H1 (cell line): Measurements from ENCODE around the gene METTL18. TPM values are rescaled to one million over a fixed set of nuclear protein-coding genes. Genes with fewer than 3 reads are reported as not detected.

Experiments
- ASH2L ChIP-seq: fragments of 200-600, 300-600 bp; sonication (generic); IDR thresholded peaks from one replicate; pipeline ENCODE4 v1.7.1; 2017; ENCODE audit warnings: low read length
- ATF2 ChIP-seq: IDR thresholded peaks from 2 replicates; pipeline ENCODE4 v1.6.1; 2012; ENCODE audit warnings: low read length, inconsistent platforms
- CTBP2 ChIP-seq: IDR thresholded peaks from 2 replicates; pipeline ENCODE4 v1.7.0; 2011; ENCODE audit warnings: borderline replicate concordance, mild to moderate bottlenecking, moderate library complexity, mixed read lengths, low read length; ENCODE audit not compliant: insufficient read depth, insufficient read length
- CTCF ChIP-seq, 3 experiments: IDR thresholded peaks; 1 replicate in 2 of 3; 2 replicates in 1 of 3; pipeline versions ENCODE4 v1.5.1 to v1.6.1; 2011; ENCODE audit warnings: low read length in 3 of 3, mild to moderate bottlenecking in 3 of 3, inconsistent platforms in 2 of 3, low read depth in 1 of 3, moderate library complexity in 1 of 3; ENCODE audit not compliant: insufficient read depth in 1 of 3; ENCODE audit errors: control extremely low read depth in 1 of 3
- JUND ChIP-seq: IDR thresholded peaks from 2 replicates; pipeline ENCODE4 v1.6.1; 2011; ENCODE audit warnings: mild to moderate bottlenecking, improper control_type of control experiment, low read length
- MAX ChIP-seq: IDR thresholded peaks from 2 replicates; pipeline ENCODE4 v1.6.1; 2012; ENCODE audit warnings: inconsistent platforms
- SIRT6 ChIP-seq: IDR thresholded peaks from one replicate; pipeline ENCODE4 v1.7.1; 2012; ENCODE audit warnings: low read length, inconsistent platforms
- SIX5 ChIP-seq: IDR thresholded peaks from 2 replicates; pipeline ENCODE4 v1.6.1; 2011; ENCODE audit warnings: mild to moderate bottlenecking, low read depth, low read length
- polyA plus RNA-seq, 7 experiments: library from polyadenylated mRNA; depleted of rRNA in 3 of 7; stranded (reverse) in 5 of 7; unstranded in 2 of 7; fragments of >200 nt in 5 of 7; fragments of 200-250 nt in 2 of 7; gene quantifications; 1 replicate in 5 of 7; 2 replicates in 1 of 7; 4 replicates in 1 of 7; pipeline versions ENCODE4 v1.2.1 to v1.2.3, GENCODE V29; 2011 to 2013; ENCODE audit warnings: missing spikeins in 2 of 7, mixed read lengths in 2 of 7
- total RNA-seq: library from RNA; stranded (reverse); fragmentation: NEBNext Ultra II Directional; extraction: Animal tissue kit (Norgen Biotek cat#: 25700); gene quantifications from 2 replicates; pipeline ENCODE4 v1.2.1, GENCODE V29; 2021
- TF ChIP-seq, protein P1 (sequence below): IDR thresholded peaks from 2 replicates; pipeline ENCODE4 v1.6.1; 2011; ENCODE audit warnings: low read length, improper control_type of control experiment

The METTL18 gene
- total and polyA plus RNA-seq, 2 of the 8 experiments (the other 6 are each of a cell fraction or from before 2014, with no cell fraction given): 1.4 to 7.6 TPM

DNA sequence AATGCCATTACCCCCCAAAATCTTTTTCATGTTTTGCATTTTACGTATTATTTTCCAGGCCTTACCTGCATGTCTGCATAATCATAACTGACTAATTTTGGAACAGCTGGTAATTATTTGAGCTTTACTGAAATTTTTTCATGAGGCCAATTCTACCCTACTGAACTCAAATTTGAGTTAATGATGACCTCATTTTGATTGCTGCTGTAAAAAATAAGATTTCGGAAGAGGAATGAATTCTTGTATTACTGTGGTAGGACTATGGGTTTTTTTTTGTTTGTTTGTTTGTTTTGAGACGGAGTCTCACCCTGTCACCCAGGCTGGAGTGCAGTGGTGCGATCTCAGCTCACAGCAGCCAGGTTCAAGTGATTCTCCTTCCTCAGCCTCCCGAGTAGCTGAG, 2.6 kb upstream of the METTL18 start (continued):
- no peak for TF ChIP-seq CTCF (IDR thresholded peaks at IDR 0.05; ENCODE audit: control extremely low read depth in 1 of 3, insufficient read depth in 1 of 3, low read depth in 1 of 3, low read length in 3 of 3)
- TF ChIP-seq ATF2: no peak
- TF ChIP-seq SIX5: no peak
- TF ChIP-seq SIRT6: no peak
- no peak for TF ChIP-seq MAX
- no peak for TF ChIP-seq CTBP2
- TF ChIP-seq, protein P1, sequence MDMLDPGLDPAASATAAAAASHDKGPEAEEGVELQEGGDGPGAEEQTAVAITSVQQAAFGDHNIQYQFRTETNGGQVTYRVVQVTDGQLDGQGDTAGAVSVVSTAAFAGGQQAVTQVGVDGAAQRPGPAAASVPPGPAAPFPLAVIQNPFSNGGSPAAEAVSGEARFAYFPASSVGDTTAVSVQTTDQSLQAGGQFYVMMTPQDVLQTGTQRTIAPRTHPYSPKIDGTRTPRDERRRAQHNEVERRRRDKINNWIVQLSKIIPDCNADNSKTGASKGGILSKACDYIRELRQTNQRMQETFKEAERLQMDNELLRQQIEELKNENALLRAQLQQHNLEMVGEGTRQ: no peak
- no peak for TF ChIP-seq ASH2L
- TF ChIP-seq JUND: no peak
